Activated CD4-positive, alpha-beta T cell treated with anti-CD3 and anti-CD28 coated beads, Interleukin-2, amount 50 U/mL, for 4 hours (primary cell): ENCODE results near the gene EFHB.
A peak's percentile ranks its signal among the peaks of the same experiment; 100 is the strongest.
"Not testable (repeated sequence)": the region's sequence is repeated elsewhere in the genome, so short reads cannot be mapped to it uniquely, and the experiment has no call there.

Source experiments
- DNase-seq, 2 experiments: peaks; one replicate each; pipeline ENCODE4 v3.0.0-alpha.2; 2020

Gene EFHB

DNA sequence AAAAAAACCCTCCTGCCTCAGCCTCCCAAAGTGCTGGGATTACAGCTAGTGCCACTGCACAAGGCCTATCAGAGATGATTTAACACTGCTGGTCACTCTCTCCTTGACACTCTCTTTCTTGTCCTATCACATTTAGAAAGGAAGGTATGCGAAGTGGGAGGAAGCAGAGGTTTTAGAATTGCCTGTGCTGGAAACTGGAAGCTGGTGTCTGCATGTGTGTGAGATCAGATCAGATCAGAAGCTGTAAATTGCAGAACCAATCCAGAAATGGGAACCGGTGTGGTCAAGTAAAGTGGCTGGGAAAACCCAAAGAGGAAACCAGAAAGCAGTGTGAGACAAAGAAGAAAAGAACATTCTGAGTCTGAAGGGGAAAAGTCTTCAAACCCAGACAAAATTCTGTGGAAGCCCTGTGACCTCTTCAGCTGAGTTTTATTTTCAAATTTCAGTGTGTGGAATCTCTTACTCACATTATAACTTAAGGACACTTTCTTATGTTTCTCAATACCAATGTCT lies 2.8 kb downstream of the EFHB start:
- no peak for DNase-seq

DNA sequence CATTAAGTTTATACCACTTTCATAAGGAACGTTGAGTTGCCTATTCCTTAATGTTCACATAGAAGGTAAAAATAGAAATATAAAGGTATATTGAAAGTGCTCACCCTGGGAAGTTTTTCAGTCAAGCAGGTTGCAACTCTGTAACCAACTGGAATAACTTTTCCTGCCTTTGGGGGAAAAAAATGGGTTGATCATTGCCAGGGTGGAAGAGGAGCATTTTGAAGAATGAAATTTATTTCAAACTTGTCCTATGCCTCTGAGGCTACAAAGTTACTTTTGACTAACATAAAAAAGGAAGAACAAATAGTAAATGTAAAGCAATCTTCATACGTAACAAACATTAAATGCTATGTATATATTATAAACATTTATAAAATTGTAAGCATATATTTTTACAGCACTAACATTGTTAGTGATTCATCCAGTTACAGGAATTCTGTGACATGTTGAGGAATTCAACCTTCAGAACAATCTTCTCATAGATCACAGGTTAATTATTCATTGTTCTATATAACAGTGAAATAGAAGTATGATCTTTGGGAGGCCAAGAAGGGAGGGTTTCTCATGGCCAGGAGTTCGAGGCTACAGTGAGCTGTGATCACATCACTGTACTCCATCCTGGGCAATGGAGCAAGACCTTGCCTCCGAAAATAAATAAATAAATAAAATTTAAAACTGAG lies 13.5 kb downstream of the EFHB start:
- no peak for DNase-seq

GRCh38 chr3:19917167-19917566 lies 16.9 kb downstream of the EFHB start:
- no peak for DNase-seq

GRCh38 chr3:19911452-19911851 lies 22.6 kb downstream of the EFHB start:
- DNase-seq = no peak

- no peak for DNase-seq
Observed at GRCh38 chr3:19907523-19907922, 26.5 kb downstream of the EFHB start.

- DNase-seq = no peak
Observed at GRCh38 chr3:19903649-19904048, 30.4 kb downstream of the EFHB start.

DNA sequence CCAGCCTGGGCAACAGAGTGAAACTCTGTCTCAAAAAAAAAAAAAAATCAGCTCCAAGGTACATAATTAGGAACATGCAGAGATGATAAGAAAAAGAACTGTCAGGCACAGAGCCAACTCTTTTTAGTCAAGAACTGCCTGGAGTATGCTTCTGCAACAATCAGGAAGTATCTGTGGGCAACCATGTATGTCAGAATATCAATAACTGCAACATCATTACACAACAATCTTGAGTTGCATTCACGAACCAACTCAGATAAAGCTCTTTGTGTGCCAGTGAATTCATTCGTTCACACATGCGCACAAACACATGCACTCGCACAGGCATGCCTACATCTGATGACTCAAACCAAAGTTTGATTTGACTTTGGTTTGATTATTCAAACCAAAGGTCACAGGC lies 32.1 kb downstream of the EFHB start:
- no peak for DNase-seq

DNA sequence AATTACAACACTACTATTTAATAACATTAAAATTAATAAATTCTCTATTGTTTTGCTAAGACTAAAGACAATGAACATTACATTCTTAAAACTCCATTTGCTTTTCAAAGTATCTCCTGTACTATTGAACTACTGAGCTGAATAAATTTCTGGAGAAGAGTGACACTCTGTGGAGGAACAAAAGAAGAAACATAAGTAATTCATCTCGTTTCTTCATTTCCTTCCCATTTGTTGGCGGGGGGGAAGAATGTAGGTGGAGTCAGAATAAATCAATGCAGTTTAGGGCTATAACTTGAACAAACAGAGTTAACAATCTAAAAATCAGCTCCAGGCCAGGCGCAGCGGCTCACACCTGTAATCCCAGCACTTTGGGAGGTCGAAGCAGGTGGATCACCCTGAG lies 32.7 kb downstream of the EFHB start:
- DNase-seq = no peak

DNA sequence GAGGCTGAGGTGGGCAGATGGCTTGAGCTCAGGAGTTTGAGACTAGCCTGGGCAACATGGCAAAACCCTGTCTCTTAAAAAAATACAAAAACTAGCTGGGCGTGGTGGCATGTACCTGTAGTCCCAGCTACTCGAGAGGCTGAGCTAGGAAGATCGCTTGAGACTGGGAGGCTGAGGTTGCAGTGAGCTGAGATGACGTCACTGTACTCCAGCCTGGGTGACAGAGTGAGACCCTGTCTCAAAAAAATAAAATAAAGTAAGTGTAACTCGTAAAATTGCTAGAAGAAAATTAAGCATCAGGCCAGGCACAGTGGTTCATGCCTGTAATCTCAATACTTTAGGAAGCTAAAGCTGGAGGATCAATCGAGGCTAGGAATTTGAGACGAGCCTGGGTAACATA lies 34.2 kb downstream of the EFHB start:
- not testable (repeated sequence) for DNase-seq

DNA sequence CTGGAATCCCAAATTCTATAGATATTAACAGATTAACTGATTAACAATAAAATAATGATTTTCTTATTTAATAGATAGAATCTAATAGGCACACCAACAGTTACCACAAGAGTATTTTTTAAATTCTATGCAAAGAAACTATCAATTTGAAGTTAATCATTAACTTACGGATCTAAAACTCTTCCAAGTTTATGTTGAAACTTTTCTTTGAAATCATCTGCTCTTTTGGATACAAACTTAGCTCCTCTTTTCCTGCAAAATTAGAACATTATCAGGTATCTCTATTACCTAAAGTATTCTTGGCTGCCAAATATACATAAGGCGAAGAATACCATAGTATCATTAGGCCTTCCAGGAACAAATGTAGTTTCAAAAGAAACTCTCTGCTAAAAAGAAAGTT lies 34.8 kb downstream of the EFHB start:
- DNase-seq = no peak

DNA sequence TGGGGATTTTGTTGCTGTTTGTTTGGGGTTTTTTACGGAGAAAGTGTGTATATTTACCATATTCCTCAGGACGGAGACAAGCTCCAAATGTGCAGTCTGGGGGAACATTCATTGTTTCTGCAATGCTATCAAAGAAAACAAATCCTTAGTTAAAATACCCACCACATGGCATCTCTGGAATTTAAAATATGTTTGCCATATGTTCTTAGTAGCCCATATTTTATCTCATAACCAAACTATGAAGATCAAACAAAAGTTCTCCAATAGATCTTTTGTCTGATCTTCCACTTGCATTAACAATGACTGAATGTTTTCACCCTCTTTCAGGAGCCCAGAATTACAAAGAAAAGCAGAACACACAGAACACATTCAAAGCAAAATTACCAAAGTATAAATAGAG lies 35.3 kb downstream of the EFHB start:
- no peak for DNase-seq

DNA sequence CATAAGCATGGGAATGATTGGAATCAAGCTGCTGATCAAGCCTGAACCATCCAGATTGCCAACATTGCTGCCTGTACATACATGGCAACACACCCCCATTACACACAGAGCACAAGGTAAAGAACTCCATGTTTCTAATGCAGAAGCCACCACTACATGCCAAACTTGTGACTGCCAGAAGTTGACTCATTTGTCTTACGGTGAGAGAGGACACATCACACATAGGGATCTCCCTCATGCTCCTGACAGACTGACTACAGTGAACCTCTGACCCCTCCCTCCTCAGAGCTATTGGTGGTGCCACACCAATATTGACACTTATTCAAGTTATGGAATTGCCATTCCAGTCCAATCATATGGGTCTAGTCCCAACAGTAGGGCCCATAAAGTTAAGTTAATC lies 42.3 kb downstream of the EFHB start:
- DNase-seq = no peak

DNA sequence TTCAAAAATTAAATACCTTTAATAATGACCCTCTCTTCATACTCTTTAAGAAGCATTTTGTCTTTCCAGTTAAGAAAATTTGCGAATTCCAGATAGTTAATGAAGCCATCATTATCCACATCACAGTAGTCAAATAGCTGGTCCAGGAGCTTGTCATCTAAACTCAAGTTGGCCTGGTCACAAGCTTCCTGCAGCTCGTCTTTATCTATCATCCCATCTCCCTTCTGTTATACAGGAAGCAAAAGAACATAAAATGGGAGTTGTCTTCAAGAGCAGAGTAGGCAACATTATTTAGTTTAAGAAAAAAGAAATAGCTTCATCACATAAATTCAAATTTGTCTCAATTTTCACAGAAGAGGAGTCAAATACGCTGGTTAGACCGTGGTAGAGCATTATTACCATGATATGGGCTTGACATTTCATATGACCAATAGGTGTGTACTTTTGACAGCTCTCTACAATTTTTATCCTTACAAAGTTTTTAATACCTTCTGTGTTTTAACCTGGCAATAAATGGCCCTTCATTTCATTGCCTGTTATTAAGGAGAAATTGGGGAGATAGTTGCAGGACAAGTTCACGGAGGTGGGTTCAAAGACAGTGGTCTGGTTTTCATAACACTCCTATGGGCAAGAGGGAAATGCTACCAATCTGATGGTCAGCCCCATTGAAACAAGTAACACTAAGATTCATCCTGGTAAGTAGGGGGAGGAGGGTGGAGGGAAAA lies 45.4 kb downstream of the EFHB start:
- no peak for DNase-seq

DNA sequence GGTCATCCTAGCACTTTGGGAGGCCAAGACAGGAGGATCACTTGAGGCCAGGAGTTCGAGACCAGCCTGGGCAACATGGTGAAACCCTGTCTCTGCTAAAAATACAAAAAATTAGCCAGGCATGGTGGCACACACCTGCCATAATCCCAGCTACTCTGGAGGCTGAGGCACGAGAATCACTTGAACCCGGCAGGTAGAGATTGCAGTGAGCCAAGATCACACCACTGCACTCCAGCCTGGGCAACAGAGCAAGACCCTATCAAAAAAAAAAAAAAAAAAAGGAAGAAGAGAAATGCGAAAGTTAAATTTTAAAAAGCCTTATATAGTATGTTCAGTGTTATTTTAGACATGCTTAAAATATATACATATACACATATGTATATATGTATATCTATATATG lies 46.9 kb downstream of the EFHB start:
- DNase-seq = not testable (repeated sequence)

- DNase-seq = no peak
Observed at GRCh38 chr3:19886404-19886803, 47.6 kb downstream of the EFHB start.

DNA sequence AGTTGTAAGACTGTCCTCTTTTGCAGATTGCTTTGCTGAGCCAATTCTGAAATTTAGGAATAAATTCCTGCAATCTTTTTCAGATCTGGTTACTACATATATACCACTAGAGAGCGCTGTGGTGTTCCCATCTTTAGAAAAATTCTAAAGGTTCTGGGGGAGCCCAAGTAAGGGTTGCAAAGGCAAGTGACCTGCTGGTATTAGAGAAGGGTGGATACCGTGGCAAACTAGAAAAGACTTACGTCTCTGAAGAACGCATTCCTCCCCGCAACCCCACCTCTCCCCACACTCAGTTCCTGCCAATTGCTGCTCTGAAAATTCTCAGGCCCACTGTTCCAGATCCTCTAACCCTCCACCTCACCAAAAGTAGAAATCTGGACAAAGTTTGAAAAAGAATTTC lies 48.5 kb downstream of the EFHB start:
- no peak for DNase-seq

GRCh38 chr3:19881852-19882251 lies 52.2 kb downstream of the EFHB start:
- no peak for DNase-seq

- no peak for DNase-seq
Observed at GRCh38 chr3:19881036-19881435, 53.0 kb downstream of the EFHB start.

GRCh38 chr3:19877656-19878055 lies 56.4 kb downstream of the EFHB start:
- DNase-seq = no peak

DNA sequence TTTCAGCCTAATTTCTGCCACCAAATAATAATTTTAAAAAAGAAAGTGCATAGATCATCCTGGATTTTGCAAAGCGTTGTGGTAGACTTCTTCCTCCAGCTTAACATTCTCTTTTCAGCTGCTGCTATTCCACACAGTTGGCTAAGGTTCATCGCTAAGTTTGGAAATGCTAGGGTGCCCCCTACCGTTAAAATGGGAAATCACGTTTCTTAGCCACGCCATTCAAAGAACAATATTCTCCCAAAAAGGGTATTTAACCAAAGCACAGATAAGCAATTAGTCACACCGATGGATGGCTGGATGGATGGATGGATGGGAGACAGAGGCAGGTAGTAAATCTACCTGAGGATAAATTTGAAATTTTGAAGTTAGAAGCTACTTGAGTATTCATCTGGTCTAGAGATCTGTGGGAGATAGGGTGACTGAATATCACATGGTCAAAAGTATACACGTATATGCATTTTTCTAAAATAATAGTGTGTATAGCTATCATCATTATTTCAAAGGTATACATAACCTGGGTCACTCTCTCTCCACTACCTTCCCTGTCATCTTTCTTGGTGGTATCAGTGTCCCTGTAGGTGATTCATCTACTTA lies 67.2 kb downstream of the EFHB start:
- DNase-seq = peak; percentile 12 to 15

GRCh38 chr3:19855318-19855717 lies 78.7 kb downstream of the EFHB start:
- DNase-seq = not testable (repeated sequence)

- not testable (repeated sequence) for DNase-seq
Observed at GRCh38 chr3:19846609-19847008, 87.4 kb downstream of the EFHB start.
